Heart left ventricle (tissue), 13 donors: Measurements from ENCODE around the gene PDE10A.

Experiments
- POLR2A ChIP-seq, 2 donors: fragments of 450-650 bp; IDR thresholded peaks; one replicate each; pipeline ENCODE4 v1.6.1; 2017; ENCODE audit warnings: antibody characterized with exemption in 2 of 2, mild to moderate bottlenecking in 2 of 2, moderate library complexity in 2 of 2
- TF ChIP-seq, protein P1 (sequence below), 12 donors: fragments of 200-600 bp; sonication (generic) in 4 of 12; IDR thresholded peaks; one replicate each; pipeline versions ENCODE4 v1.5.0 to v1.8.0; 2018 to 2022; ENCODE audit warnings: antibody characterized with exemption in 12 of 12, mild to moderate bottlenecking in 5 of 12
- donor health status: ischemic (EF 13 %, LVEDD 7.1; RV severe dilation, severe dysfunction).
- donor health status: DM: no; HTN: yes; CAD: no.
- donor health status: DM: no; HTN: no; CAD: no.
- donor health status: ischemic (EF 25% LVEDD 6.9; RV normal size, moderate dysfunction).
- donor health status: ischemic (EF 25% LVEDD 5.7; RV mildly dilated, moderate dysfunction).
- donor health status: ischemic (EF 35%, LVEDD 5.7; RV mildly dilated, moderate dysfunction).
- donor health status: nonischemic (EF 11% LVEDD 7.7; RV severe dilation, severe dysfunction).
- donor health status: DM: yes; HTN: yes; CAD: no.
- donor health status: PGD.
- donor health status: ischemic (EF 29% LVEDD 5.4; RV normal size, mild dysfunction).
- donor health status: nonischemic (EF 23%, LVEDD 6.1; RV moderate dilation, normal function).

DNA sequence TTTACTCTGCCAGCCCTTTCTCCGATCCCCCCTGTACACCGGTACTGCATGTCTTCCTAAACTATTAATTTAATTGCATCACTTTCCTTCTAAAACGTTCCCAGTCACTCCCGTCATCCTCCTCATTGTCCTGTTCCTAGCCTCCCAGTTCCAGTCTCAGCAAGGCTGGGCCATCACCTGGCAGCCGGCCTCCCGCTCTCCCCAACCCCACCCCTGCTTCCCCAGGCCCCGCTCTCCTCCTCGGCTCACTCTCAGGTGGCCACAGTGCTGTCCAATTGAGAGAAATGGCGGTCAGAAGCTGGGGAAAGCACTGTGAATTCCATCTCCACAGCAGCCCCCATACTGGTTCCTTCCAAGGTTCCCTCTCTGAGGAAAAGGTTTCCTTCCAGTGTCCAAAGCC is 8.9 kb downstream of the PDE10A start:
- TF ChIP-seq, protein P1, sequence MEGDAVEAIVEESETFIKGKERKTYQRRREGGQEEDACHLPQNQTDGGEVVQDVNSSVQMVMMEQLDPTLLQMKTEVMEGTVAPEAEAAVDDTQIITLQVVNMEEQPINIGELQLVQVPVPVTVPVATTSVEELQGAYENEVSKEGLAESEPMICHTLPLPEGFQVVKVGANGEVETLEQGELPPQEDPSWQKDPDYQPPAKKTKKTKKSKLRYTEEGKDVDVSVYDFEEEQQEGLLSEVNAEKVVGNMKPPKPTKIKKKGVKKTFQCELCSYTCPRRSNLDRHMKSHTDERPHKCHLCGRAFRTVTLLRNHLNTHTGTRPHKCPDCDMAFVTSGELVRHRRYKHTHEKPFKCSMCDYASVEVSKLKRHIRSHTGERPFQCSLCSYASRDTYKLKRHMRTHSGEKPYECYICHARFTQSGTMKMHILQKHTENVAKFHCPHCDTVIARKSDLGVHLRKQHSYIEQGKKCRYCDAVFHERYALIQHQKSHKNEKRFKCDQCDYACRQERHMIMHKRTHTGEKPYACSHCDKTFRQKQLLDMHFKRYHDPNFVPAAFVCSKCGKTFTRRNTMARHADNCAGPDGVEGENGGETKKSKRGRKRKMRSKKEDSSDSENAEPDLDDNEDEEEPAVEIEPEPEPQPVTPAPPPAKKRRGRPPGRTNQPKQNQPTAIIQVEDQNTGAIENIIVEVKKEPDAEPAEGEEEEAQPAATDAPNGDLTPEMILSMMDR (IDR thresholded peaks at IDR 0.05) = no peak
- no peak for TF ChIP-seq POLR2A (IDR thresholded peaks at IDR 0.05)
